GM18526 (cell line): ENCODE measurements around the gene ASXL1.

ENCODE experiments used
- POLR2A ChIP-seq: IDR thresholded peaks from 3 replicates; pipeline ENCODE4 v1.6.1; 2011; ENCODE audit not compliant: insufficient read length; ENCODE audit errors: extremely low read depth

The ASXL1 gene

DNA sequence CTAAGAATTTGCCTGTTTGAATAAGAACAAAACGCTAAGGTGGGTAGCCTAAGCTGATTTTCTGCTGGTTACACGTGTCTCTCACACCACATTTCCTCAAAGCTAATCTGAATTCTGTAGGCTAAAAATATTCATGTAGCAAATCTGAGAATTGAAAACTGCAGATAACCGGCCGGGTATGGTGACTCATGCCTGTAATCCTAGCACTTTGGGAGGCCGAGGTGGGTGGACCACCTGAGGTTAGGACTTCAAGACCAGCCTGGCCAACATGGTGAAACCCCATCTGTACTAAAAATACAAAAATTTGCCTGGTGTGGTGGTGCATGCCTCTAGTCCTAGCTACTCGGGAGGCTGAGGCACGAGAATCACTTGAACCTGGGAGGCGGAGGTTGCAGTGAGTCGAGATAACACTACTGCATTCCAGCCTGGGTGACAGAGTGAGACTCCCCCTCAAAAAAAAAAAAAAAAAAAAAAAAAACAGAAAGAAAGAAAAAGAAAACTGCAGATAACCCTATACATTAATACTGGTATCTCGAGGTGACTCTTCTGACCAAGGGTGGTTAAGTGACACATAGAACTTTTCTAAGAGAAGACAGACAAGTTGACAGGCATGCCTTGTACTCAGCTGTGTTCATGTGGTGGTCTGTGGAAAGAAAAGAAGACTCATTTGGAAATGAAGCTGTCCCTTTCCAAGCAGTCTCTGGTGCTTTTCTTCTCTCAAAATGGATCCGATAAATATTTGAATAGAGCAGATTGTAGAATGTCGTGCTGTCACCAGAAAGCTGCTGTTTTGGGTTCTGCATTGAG, 24.7 kb upstream of the ASXL1 start:
- no peak for TF ChIP-seq POLR2A

GRCh38 chr20:32333988-32334885, 23.9 kb upstream of the ASXL1 start:
- no peak for TF ChIP-seq POLR2A

- no peak for TF ChIP-seq POLR2A
Measured at GRCh38 chr20:32336918-32337347, 21.2 kb upstream of the ASXL1 start.

- no peak for TF ChIP-seq POLR2A
Measured at GRCh38 chr20:32337937-32338661, 20.0 kb upstream of the ASXL1 start.

DNA sequence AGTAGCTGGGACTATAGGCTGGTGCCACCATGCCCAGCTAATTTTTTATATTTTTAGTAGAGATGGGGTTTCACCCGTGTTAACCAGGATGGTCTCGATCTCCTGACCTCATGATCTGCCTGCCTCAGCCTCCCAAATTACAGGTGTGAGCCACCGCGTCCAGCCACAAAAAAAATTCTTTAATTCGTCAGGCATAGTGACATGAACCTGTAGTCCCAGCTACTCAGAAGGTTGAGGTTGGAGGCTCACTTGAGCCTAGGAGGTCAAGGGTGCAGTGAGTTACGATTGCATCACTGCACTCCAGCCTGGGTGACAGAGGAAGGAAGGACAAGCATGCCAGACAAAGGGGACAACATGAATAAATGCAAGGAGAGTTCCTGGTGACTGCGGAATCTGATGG, 19.5 kb upstream of the ASXL1 start:
- no peak for TF ChIP-seq POLR2A

DNA sequence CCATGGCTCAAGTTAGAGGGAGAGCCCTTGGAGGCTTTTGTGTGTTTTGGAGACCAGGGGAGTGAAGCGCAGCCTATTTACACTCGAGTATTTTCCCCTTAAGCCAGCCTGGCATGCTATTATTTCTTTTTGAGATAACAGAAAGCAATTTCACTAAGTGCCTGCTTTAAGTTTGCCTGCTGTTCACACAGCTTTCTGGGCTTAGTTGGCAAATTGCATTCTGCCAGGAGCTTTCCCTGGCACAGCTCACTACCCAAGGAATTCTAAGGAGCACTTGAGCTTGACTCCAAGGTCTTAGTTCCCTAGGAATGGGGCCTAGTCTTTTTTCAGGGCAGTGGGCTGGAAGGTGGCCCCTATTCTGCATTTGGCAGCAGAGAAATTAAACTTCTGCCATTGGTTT, 19.0 kb upstream of the ASXL1 start:
- TF ChIP-seq POLR2A, result no peak

DNA sequence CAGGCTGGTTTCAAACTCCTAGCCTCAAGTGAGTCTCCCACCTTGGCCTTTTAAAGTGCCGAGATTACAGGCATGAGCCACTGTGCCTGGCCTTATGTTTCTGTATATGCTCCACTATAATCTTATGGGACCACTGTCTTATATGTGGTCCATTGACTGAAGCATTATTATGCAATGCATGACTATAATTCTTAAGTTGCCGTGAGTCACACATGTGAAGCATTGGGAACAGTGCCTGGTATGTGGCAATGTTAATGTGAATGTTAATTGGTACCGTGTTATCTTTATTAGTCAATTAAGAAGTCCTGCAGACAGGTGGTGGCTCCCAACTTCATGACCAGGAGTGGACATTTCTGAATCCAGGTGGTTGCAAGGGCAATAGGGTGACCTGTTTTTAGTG, 14.7 kb upstream of the ASXL1 start:
- TF ChIP-seq POLR2A, result no peak

- TF ChIP-seq POLR2A, result no peak
Measured at GRCh38 chr20:32344835-32345506, 13.2 kb upstream of the ASXL1 start.

DNA sequence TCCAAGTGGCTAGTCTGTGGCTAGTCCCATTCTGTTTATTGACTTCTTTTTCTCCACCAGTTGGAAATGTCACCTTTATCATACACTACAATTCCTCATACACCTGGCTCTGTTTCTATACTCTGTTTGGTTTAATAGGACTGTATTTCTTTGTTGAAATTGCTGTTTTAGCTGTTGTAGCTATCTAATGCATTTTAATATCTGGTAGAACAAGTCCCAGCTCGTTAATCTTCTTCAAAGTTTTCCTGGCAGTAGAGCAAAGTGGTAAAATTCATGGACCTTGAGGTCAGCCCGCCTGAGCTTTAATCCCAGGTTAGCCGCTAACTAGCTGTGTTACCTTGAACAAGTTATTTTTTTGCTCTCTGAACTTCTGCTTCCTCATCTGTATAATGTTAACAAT, 9.9 kb upstream of the ASXL1 start:
- TF ChIP-seq POLR2A, result no peak

GRCh38 chr20:32350421-32350820, 7.7 kb upstream of the ASXL1 start:
- no peak for TF ChIP-seq POLR2A

DNA sequence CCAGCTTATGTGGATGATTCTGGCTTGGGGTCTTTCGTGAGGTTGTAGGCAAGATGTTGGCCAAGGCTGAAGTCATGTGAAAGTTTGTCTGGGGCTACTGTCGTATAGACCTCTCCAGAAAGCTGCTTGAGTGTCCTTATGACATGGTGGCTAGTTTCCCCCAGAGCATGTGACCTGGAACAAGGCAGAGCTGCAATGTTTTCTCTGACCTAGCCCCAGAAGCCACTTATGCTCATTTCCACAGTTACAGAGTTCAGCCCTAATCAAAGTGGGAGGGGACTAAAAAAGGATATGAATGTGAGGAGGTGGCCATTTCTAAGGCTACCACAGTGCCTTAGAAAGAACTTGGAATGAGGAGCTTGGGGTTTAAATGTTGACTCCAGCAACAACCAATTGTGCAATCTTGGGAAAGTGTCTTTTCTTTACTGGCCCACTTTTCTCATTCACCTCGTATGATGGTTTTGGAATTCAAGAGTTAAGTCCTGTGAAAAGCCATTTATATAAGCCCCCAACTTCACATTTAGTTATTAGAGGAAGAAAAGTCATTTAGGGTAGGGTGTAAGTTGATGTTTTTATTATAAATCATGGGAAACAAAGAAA, 5.9 kb upstream of the ASXL1 start:
- TF ChIP-seq POLR2A, result no peak

DNA sequence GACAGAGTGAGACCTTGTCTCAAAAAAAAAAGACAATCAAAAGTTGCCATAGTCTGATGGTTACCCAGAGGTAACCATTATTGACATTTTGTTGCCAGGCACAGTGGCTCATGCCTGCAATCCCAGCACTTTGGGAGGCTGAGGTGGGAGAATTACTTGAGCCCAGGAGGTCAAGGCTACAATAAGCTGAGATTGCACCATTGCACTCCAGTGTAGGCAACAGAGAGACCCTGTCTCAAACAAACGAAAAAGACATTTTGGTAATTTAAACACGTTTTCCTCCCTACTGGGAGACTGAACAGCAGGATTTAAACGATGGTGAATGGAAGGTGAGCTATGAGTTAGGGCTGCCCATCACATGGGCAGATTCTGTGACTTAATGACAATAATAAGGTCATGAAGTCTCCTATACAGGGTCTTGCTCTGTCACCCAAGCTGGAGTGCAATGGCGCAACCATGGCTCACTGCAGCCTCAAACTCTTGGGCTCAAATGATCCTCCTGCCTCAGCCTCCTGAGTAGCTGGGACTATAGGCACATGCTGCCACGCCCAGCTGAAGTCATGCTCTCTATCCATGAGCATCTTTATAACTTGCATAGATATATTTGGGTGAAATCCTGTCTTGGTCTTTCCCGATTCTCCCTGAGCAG, 4.2 kb upstream of the ASXL1 start:
- TF ChIP-seq POLR2A, result no peak

- no peak for TF ChIP-seq POLR2A
Measured at GRCh38 chr20:32354592-32355416, 3.3 kb upstream of the ASXL1 start.
